ENCODE measurements around the gene GABRB1. TPM values are rescaled to one million over a fixed set of nuclear protein-coding genes. Genes with fewer than 3 reads are reported as not detected.

Gene GABRB1
- total RNA-seq, 1 donor, result 1.4 TPM

- no peak overlapping the region for H3K4me3 ChIP-seq (ENCODE audit: low read depth, low read length)
- DNase-seq (ENCODE audit: low read depth), result no peak
- no peak for TF ChIP-seq CTCF (IDR thresholded peaks at IDR 0.05; ENCODE audit: insufficient read depth, low read length)
These were observed 378.9 kb downstream of the GABRB1 start for GRCh38 chr4:47410271-47410670.

- no peak for TF ChIP-seq CTCF (IDR thresholded peaks at IDR 0.05; ENCODE audit: insufficient read depth, low read length)
- no peak overlapping the region for H3K4me3 ChIP-seq (ENCODE audit: low read depth, low read length)
- DNase-seq (ENCODE audit: low read depth), result no peak
These were observed 382.2 kb downstream of the GABRB1 start for GRCh38 chr4:47413521-47413920.

- TF ChIP-seq CTCF (IDR thresholded peaks at IDR 0.05; ENCODE audit: insufficient read depth, low read length), result no peak
These were observed 384.4 kb downstream of the GABRB1 start for GRCh38 chr4:47415719-47416118.

DNA sequence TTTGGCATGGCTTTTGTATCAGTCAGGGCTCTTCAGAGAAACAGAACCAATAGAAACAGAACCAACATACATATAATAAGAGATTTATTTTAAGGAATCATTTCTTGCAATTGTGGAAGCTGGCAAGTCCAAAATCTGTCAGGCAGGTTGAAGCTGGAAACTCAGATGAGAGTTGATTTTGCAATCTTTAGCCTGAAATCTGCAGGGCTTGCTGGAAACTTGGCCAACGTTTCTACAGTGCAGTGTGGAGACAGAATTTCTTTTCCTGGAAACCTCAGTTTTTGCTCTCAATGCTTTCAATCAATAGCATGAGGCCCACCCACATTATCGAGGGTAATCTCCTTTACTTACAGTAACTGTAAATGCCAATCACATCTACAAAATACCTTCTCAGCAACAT is 386.8 kb downstream of the GABRB1 start:
- DNase-seq (ENCODE audit: low read depth), result peak; percentile 32
- TF ChIP-seq CTCF (IDR thresholded peaks at IDR 0.05; ENCODE audit: insufficient read depth, low read length), result no peak
- no peak overlapping the region for H3K4me3 ChIP-seq (ENCODE audit: low read depth, low read length)

More at GRCh38 chr4:47415719-47416118, 384.4 kb downstream of the GABRB1 start:
- H3K4me3 ChIP-seq (ENCODE audit: low read depth, low read length), result no peak overlapping the region
- DNase-seq (ENCODE audit: low read depth), result no peak

GRCh38 chr4:47419296-47419695 is 387.9 kb downstream of the GABRB1 start:
- no peak for DNase-seq (ENCODE audit: low read depth)
- TF ChIP-seq CTCF (IDR thresholded peaks at IDR 0.05; ENCODE audit: insufficient read depth, low read length), result no peak
- H3K4me3 ChIP-seq (ENCODE audit: low read depth, low read length), result no peak overlapping the region

GRCh38 chr4:47425628-47426027 is 394.3 kb downstream of the GABRB1 start:
- H3K4me3 ChIP-seq (ENCODE audit: low read depth, low read length), result no peak overlapping the region
- no peak for TF ChIP-seq CTCF (IDR thresholded peaks at IDR 0.05; ENCODE audit: insufficient read depth, low read length)
- DNase-seq (ENCODE audit: low read depth), result no peak

GRCh38 chr4:47427935-47428334 is 396.6 kb downstream of the GABRB1 start:
- no peak for TF ChIP-seq CTCF (IDR thresholded peaks at IDR 0.05; ENCODE audit: insufficient read depth, low read length)
- DNase-seq (ENCODE audit: low read depth), result peak; percentile 36
- H3K4me3 ChIP-seq (ENCODE audit: low read depth, low read length), result no peak overlapping the region

Data from fibroblast of the aortic adventitia (primary cell).